OCI-LY1 (cell line): ENCODE measurements around the gene STAG2.

Experiments
- H2AFZ ChIP-seq: fragments of 200-600 bp; sonication (generic), shearing (Covaris generic); 2 replicates; pipeline ENCODE4 v1.6.0; 2014; ENCODE audit warnings: antibody characterized with exemption, mild to moderate bottlenecking, low read length
- H3F3A ChIP-seq: fragments of 200-600 bp; sonication (generic), shearing (Covaris generic); 2 replicates; pipeline ENCODE4 v1.6.0; 2014; ENCODE audit warnings: mild to moderate bottlenecking, antibody characterized with exemption, low read length, moderate library complexity; ENCODE audit not compliant: insufficient read depth
- H3K27ac ChIP-seq: fragments of 200-600 bp; sonication (generic); 2 replicates; pipeline ENCODE4 v1.5.1; 2014; ENCODE audit warnings: low read length, mixed run types, mild to moderate bottlenecking, low read depth; ENCODE audit not compliant: poor library complexity, severe bottlenecking
- H3K27me3 ChIP-seq: fragments of 200-600 bp; sonication (generic); 2 replicates; pipeline ENCODE4 v1.6.0; 2014; ENCODE audit warnings: antibody characterized with exemption, mild to moderate bottlenecking, low read length, moderate library complexity; ENCODE audit not compliant: insufficient read depth
- H3K36me3 ChIP-seq: fragments of 200-600 bp; sonication (generic); 2 replicates; pipeline ENCODE4 v1.6.1; 2014; ENCODE audit warnings: mild to moderate bottlenecking, antibody characterized with exemption, low read length, moderate library complexity, mixed read lengths; ENCODE audit not compliant: insufficient read depth
- H3K4me1 ChIP-seq: fragments of 200-600 bp; sonication (generic); 2 replicates; pipeline ENCODE4 v1.5.1; 2014; ENCODE audit warnings: mild to moderate bottlenecking, low read length, moderate library complexity; ENCODE audit not compliant: insufficient read depth, severe bottlenecking
- H3K4me2 ChIP-seq: fragments of 200-600 bp; sonication (generic), shearing (Covaris generic); 2 replicates; pipeline ENCODE4 v1.6.1; 2014; ENCODE audit warnings: low read length
- H3K4me3 ChIP-seq: fragments of 200-600 bp; sonication (generic); 2 replicates; pipeline ENCODE4 v1.5.1; 2014; ENCODE audit warnings: low read length, low read depth, mild to moderate bottlenecking, mixed read lengths; ENCODE audit not compliant: poor library complexity, severe bottlenecking
- H3K79me2 ChIP-seq: fragments of 200-600 bp; shearing (Covaris generic); 2 replicates; pipeline ENCODE4 v1.6.1; 2016; ENCODE audit warnings: mixed run types, low read length, mixed read lengths; ENCODE audit not compliant: insufficient read depth
- H3K9ac ChIP-seq: fragments of 200-600 bp; sonication (generic), shearing (Covaris generic); 2 replicates; pipeline ENCODE4 v1.6.1; 2014; ENCODE audit warnings: mild to moderate bottlenecking, low read length, mixed read lengths
- H3K9me2 ChIP-seq: fragments of 200-600 bp; sonication (generic), shearing (Covaris generic); 2 replicates; pipeline ENCODE4 v1.6.1; 2014; ENCODE audit warnings: low read depth, mild to moderate bottlenecking, low read length, mixed read lengths
- H3K9me3 ChIP-seq: fragments of 200-600 bp; shearing (Covaris generic); 2 replicates; pipeline ENCODE4 v1.6.1; 2014; ENCODE audit warnings: low read length, mixed read lengths
- H4K20me1 ChIP-seq: fragments of 200-600 bp; sonication (generic), shearing (Covaris generic); 2 replicates; pipeline ENCODE4 v1.6.0; 2016; ENCODE audit warnings: mild to moderate bottlenecking, low read length; ENCODE audit not compliant: insufficient read depth
- EZH2 ChIP-seq: fragments of 200-600 bp; sonication (generic), shearing (Covaris generic); IDR thresholded peaks from 2 replicates; pipeline ENCODE4 v1.8.0; 2017; ENCODE audit warnings: borderline replicate concordance, mixed run types, mild to moderate bottlenecking, antibody characterized with exemption, low read length, moderate library complexity, mixed read lengths
- TF ChIP-seq, protein P1 (sequence below): fragments of 200-600 bp; sonication (generic), shearing (Covaris generic); IDR thresholded peaks from 2 replicates; pipeline ENCODE4 v1.5.1; 2017; ENCODE audit warnings: mild to moderate bottlenecking, antibody characterized with exemption, low read length, moderate library complexity, mixed read lengths

Gene STAG2

DNA sequence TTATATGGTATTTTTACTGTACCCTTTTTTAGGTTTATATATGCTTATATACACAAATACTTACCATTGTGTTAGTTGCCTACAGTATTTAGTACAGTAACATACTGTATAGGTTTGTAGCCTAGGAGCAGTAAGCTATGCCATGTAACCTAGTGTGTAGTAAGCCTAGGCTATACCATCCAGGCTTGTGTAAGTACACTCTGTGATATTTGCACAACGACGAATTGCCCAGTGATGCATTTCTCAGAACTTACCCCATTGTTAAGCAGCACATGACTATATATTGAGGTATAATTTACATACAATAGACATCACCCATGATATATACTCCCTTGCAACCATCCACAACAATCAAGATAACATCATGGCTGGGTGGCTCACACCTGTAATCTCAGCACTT is 40.1 kb downstream of the STAG2 start:
- H4K20me1 ChIP-seq = no peaks in the 10 kb centered on the region
- H3K27ac ChIP-seq = no peak overlapping the region
- H3K9me2 ChIP-seq = no peaks in the 10 kb centered on the region
- no peaks in the 10 kb centered on the region for H3F3A ChIP-seq
- no peaks in the 10 kb centered on the region for H3K9me3 ChIP-seq
- H3K36me3 ChIP-seq = peaks cover 17% of the 10 kb centered on the region
- no peak for TF ChIP-seq EZH2
- TF ChIP-seq, protein P1, sequence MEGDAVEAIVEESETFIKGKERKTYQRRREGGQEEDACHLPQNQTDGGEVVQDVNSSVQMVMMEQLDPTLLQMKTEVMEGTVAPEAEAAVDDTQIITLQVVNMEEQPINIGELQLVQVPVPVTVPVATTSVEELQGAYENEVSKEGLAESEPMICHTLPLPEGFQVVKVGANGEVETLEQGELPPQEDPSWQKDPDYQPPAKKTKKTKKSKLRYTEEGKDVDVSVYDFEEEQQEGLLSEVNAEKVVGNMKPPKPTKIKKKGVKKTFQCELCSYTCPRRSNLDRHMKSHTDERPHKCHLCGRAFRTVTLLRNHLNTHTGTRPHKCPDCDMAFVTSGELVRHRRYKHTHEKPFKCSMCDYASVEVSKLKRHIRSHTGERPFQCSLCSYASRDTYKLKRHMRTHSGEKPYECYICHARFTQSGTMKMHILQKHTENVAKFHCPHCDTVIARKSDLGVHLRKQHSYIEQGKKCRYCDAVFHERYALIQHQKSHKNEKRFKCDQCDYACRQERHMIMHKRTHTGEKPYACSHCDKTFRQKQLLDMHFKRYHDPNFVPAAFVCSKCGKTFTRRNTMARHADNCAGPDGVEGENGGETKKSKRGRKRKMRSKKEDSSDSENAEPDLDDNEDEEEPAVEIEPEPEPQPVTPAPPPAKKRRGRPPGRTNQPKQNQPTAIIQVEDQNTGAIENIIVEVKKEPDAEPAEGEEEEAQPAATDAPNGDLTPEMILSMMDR = no peak
- no peak overlapping the region for H2AFZ ChIP-seq
- H3K79me2 ChIP-seq = peaks cover 93% of the 10 kb centered on the region
- H3K4me2 ChIP-seq = no peak overlapping the region
- H3K4me1 ChIP-seq = no peaks in the 10 kb centered on the region
- no peak overlapping the region for H3K9ac ChIP-seq
- no peaks in the 10 kb centered on the region for H3K27me3 ChIP-seq
- H3K4me3 ChIP-seq = no peak overlapping the region

DNA sequence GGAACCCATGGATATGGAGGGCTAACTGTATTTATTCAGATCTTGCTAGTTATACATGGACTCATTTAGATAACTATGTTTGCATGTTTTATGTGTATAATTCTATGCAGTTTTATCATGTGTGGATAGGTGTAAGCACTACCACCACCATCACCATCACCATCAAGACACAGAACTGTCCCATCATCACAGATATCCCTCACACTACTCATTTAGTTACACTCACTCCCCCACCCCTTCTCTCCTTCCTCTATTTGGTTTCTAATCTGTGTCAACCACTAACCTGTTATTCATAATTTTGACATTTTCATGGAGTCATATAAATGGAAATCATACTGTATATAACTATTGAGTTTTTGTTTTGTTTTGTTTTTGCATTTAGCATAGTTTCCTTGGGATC is 43.7 kb downstream of the STAG2 start:
- Histone ChIP-seq H3K9me3 (no peaks in the 10 kb centered on the region), H3K9me2 (no peaks in the 10 kb centered on the region), H3K79me2 (peaks cover 92% of the 10 kb centered on the region), H3K27ac (no peak overlapping the region), H3K9ac (no peak overlapping the region), H3F3A (no peaks in the 10 kb centered on the region), H3K4me2 (no peak overlapping the region), H3K36me3 (peaks cover 17% of the 10 kb centered on the region), H3K27me3 (no peaks in the 10 kb centered on the region), H4K20me1 (no peaks in the 10 kb centered on the region), H2AFZ (no peak overlapping the region), H3K4me3 (no peak overlapping the region), H3K4me1 (no peaks in the 10 kb centered on the region)
- TF ChIP-seq, protein P1 = no peak
- TF ChIP-seq EZH2 = no peak

DNA sequence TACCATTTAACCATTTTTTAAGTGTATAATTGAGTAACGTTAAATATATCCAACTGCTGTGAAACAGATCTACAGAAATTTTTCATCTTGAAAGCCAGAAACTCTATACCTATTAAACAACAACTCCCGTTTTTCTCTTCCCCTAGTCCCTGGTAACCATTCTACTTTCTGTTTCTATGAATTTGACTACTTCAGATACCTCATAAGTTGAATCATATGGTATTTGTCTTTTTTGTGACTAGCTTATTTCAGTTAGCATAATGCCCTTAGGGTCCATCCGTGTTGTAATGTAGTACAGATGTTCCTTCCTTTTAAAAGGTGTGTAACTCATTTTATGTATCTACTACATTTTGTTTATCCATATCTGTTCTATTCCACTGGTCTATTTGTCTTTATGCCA is 48.7 kb downstream of the STAG2 start:
- peaks cover 95% of the 10 kb centered on the region for H3K79me2 ChIP-seq
- H3K27me3 ChIP-seq = no peaks in the 10 kb centered on the region
- no peaks in the 10 kb centered on the region for H4K20me1 ChIP-seq

More for the DNA sequence above, 48.7 kb downstream of the STAG2 start:
- Histone ChIP-seq H3K9me2 (no peaks in the 10 kb centered on the region), H3K27ac (no peak overlapping the region), H3K4me2 (no peak overlapping the region), H2AFZ (no peak overlapping the region), H3K4me1 (no peaks in the 10 kb centered on the region), H3K4me3 (no peak overlapping the region), H3F3A (no peaks in the 10 kb centered on the region), H3K9ac (no peak overlapping the region), H3K36me3 (peaks cover 6% of the 10 kb centered on the region; the same call in 1 of the 2 replicates), H3K9me3 (no peaks in the 10 kb centered on the region)
- TF ChIP-seq EZH2 = no peak
- TF ChIP-seq, protein P1 = no peak
